Astrocyte of the cerebellum (primary cell): ENCODE data around the gene PLAC8.
"Not testable (repeated sequence)": the region's sequence is repeated elsewhere in the genome, so short reads cannot be mapped to it uniquely, and the experiment has no call there.

Source experiments
- DNase-seq: peaks from one replicate; pipeline ENCODE4 v3.0.0-alpha.2; 2011; ENCODE audit warnings: low read depth
- H3K4me3 ChIP-seq: 2 replicates; pipeline ENCODE4 v1.5.1; 2011; ENCODE audit warnings: mild to moderate bottlenecking, low read depth, low read length, moderate library complexity
- CTCF ChIP-seq: IDR thresholded peaks from 2 replicates; pipeline ENCODE4 v1.5.1; 2012; ENCODE audit warnings: low read length, low read depth, moderate library complexity, mild to moderate bottlenecking; ENCODE audit errors: missing control alignments
- in situ Hi-C: cut with HindIII; loops from 2 replicates; pipeline ENCODE4 v1.10.0; 2017; ENCODE audit warnings: low sequenced_read_pairs

Gene PLAC8

GRCh38 chr4:83089410-83090157, 24.9 kb downstream of the PLAC8 start:
- no peak for TF ChIP-seq CTCF
- H3K4me3 ChIP-seq: no peak overlapping the region
- in situ Hi-C loops: no loop called here
- no peak for DNase-seq

GRCh38 chr4:83084956-83085355, 29.6 kb downstream of the PLAC8 start:
- H3K4me3 ChIP-seq, DNase-seq, in situ Hi-C loops: not testable (repeated sequence)

GRCh38 chr4:83083925-83084475, 30.5 kb downstream of the PLAC8 start:
- DNase-seq: no peak
- in situ Hi-C loops: no loop called here
- no peak overlapping the region for H3K4me3 ChIP-seq
- no peak for TF ChIP-seq CTCF

GRCh38 chr4:83082777-83083176, 31.8 kb downstream of the PLAC8 start:
- TF ChIP-seq CTCF: no peak
- no peak overlapping the region for H3K4me3 ChIP-seq
- DNase-seq: peak; percentile 4
- in situ Hi-C loops: no loop called here

GRCh38 chr4:83080561-83080960, 34.0 kb downstream of the PLAC8 start:
- in situ Hi-C loops: no loop called here
- TF ChIP-seq CTCF: no peak
- no peak for DNase-seq
- H3K4me3 ChIP-seq: no peak overlapping the region

- no peak for TF ChIP-seq CTCF
- H3K4me3 ChIP-seq: no peak overlapping the region
- DNase-seq: peak; percentile 60
- in situ Hi-C loops: no loop called here
Measured at GRCh38 chr4:83075311-83076095, 39.0 kb downstream of the PLAC8 start.

GRCh38 chr4:83074783-83075182, 39.7 kb downstream of the PLAC8 start:
- DNase-seq, in situ Hi-C loops, H3K4me3 ChIP-seq: not testable (repeated sequence)
